ENCODE data around the gene DPCD.
"Not testable (repeated sequence)": the region's sequence is repeated elsewhere in the genome, so short reads cannot be mapped to it uniquely, and the experiment has no call there.

The DPCD gene

GRCh38 chr10:101617102-101617823, 29.1 kb downstream of the DPCD start:
- no peak for DNase-seq (ENCODE audit: low read depth in 2 of 3, low spot score in 1 of 3)

DNA sequence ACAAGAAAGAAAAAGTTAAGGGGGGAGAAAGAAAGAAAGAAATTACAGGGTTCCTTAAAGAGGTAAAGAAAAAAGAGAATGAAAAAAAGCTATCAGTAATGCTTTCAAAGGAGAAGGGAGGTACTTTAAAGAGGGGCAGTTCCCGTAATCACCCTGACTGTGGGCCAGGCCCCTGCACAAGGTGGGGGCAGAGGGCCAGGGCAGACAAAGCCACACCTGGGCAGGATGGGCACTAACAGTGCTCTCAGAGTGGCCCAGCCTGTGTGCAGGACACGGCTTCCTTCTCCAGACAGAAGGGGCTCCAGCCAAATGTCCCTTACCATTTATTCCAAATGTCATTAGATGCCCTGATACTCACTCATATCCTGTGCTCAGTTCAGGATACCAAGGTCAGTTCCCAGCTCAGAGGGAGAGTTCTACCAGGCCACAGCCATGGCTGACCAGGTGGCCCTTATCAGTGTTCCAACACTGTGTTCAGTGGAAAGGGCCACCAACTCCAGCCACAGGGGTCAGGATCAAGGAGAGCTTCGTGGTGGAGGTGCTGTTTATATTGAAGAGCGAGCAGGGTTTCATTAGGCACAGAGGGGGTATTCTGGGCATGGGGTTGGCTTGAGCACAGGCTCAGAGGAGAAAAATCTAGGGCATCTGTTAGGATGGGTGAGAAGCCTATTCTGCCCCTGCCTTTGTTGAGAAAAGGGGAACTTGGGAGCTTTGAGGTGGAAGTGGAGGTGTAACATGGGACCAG, 29.9 kb downstream of the DPCD start:
- no peak for DNase-seq (ENCODE audit: low read depth in 2 of 3, low spot score in 1 of 3)

DNA sequence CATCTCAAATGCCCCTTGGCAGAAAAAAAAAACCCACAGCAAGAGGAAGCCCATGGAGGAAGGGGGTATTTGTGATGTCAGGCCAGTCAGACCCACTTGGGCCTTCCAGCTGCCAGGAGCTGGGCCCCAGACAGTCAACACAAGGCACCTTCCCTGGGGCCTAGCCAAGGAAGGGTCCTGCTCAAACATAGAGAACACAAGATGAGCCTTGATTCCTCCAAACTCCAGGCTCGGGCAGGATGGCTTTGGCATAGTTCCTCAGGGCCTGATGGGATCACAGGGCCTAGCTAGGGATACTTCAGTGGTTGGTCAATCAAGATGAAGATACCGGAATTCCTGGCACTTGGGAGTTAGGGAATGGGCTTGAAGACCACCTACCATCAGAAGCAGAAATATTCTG, 30.8 kb downstream of the DPCD start:
- no peak for DNase-seq (ENCODE audit: low read depth in 2 of 3, low spot score in 1 of 3)

DNA sequence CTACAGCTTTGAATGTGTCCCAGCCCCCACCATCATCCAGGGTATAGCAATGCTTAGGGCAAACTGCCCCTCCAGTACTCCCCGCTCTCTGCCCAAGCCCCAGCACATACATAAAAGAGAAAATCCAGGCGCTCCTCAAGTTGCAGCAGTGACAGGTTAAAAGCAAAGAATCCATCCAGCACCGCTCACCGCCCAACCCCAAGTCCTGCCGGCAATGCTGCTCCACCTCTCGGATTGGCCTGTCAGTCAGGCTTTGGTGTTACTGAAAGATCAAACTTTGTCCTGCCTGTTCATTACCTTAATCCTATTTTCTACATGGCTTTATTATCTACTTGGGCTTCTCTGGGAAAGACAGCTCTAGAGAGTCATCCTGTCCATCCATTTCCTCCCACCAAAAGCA, 31.9 kb downstream of the DPCD start:
- DNase-seq (ENCODE audit: low read depth in 2 of 3, low spot score in 1 of 3): no peak

GRCh38 chr10:101623528-101623927, 35.4 kb downstream of the DPCD start:
- no peak for DNase-seq (ENCODE audit: low read depth in 2 of 3, low spot score in 1 of 3)

GRCh38 chr10:101624526-101625102, 36.5 kb downstream of the DPCD start:
- no peak for DNase-seq (ENCODE audit: low read depth in 2 of 3, low spot score in 1 of 3)

- no peak for DNase-seq (ENCODE audit: low read depth in 2 of 3, low spot score in 1 of 3)
Observed at GRCh38 chr10:101625821-101626412, 37.8 kb downstream of the DPCD start.

- DNase-seq (ENCODE audit: low read depth in 2 of 3, low spot score in 1 of 3): no peak
Observed at GRCh38 chr10:101629837-101630632, 41.9 kb downstream of the DPCD start.

DNA sequence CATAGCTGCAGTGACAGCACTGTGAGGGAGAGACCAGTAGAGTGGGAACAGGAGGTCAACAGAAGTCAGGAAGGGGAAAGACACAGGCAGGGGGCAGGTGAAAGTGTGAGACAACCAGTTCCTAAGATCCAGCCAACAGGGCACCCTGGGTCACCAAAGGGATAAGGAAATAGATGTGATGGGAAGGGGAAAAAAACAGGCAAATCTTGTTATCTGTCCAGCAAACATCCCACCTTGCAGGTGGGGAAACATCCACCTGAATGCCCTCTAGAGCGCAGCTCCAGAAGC, 42.5 kb downstream of the DPCD start:
- no peak for DNase-seq (ENCODE audit: low read depth in 2 of 3, low spot score in 1 of 3)

- no peak for DNase-seq (ENCODE audit: low read depth in 2 of 3, low spot score in 1 of 3)
Observed at GRCh38 chr10:101631821-101632475, 43.8 kb downstream of the DPCD start.

GRCh38 chr10:101633510-101633909, 45.4 kb downstream of the DPCD start:
- not testable (repeated sequence) for DNase-seq (ENCODE audit: low read depth in 2 of 3, low spot score in 1 of 3)

DNA sequence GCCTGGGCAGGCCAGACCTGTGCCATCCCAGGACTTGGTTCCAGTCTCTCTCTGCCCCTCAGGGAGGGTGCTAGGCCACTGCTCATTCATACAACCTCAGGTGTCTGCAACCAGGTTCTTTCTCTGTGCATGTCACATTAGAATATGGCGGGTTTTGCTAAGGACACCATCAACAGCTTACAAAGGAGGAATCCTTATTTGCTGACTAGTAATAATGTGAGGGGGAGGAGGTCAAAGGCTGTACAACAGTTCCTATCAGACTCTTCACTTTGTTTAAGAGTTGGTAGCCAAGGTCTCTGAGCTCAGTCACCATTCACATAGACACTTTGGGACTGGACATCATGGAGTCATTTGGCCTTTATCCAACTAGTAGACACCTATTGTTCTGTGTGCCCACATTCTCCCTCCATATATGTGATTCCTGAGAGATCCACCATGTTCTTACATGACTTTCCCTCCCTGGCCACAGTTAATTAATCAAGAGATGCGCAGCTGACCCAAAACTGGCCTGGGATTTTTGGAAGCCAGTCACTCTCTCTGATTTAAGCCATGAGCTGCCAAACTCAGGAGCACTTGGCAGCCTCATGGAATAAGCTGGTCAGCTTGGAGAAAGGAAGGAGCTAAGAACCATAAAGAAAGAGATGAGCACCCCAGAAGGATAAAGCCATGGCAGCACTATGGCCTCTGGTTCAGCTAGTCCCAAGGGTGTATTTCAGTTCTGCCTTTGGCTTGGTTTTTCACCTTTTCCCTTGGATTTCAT, 51.2 kb downstream of the DPCD start:
- no peak for DNase-seq (ENCODE audit: low read depth in 2 of 3, low spot score in 1 of 3)

DNA sequence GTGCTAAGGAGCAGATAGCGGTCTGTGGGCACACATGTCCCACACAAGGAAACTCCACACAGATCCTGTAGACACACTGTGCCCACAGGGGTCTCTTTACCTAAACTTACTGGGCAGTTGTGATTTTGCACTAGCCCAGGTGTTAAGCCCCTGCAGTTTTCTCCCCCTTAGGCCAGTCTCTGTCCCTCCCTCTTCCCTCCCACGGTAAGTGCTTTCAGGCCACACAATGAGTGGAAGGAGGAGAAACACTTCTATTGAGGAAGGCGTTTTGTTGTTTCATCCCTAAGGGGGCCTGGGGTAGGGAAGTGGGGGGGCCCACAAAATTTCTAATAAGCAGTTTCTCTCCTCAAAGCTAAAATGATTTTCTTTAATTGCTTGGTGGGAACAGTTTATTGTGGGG, 55.4 kb downstream of the DPCD start:
- no peak for DNase-seq (ENCODE audit: low read depth in 2 of 3, low spot score in 1 of 3)

DNA sequence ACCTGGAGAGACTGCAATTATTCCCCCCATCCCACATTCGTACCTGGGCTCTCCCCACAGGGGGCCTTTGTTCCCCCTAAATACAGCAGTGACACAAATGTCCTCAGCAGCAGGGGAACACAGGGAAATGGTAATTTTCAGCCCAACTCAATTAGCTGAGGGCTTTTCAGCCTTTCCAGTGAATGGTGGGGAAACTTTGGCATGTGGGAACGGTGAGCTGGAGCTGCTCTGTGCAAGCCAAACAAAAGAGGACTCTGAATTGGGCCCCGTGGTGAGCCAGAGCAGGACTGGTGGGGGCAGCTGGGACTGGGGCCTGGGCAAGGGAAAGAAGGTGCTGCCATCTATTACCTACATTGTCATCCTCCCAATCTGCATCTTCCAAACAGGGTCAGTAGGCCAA, 55.9 kb downstream of the DPCD start:
- DNase-seq (ENCODE audit: low read depth in 2 of 3, low spot score in 1 of 3): no peak

- no peak for DNase-seq (ENCODE audit: low read depth in 2 of 3, low spot score in 1 of 3)
Observed at GRCh38 chr10:101645659-101646058, 57.5 kb downstream of the DPCD start.

- DNase-seq (ENCODE audit: low read depth in 2 of 3, low spot score in 1 of 3): no peak
Observed at GRCh38 chr10:101646364-101646763, 58.2 kb downstream of the DPCD start.

GRCh38 chr10:101647255-101647654, 59.1 kb downstream of the DPCD start:
- DNase-seq (ENCODE audit: low read depth in 2 of 3, low spot score in 1 of 3): no peak

GRCh38 chr10:101649525-101650085, 61.5 kb downstream of the DPCD start:
- DNase-seq (ENCODE audit: low read depth in 2 of 3, low spot score in 1 of 3): no peak

GRCh38 chr10:101650863-101651262, 62.7 kb downstream of the DPCD start:
- DNase-seq (ENCODE audit: low read depth in 2 of 3, low spot score in 1 of 3): no peak

- no peak for DNase-seq (ENCODE audit: low read depth in 2 of 3, low spot score in 1 of 3)
Observed at GRCh38 chr10:101651336-101651735, 63.2 kb downstream of the DPCD start.
